Upper lobe of left lung (tissue), 6 donors: ENCODE results near the gene SRRM4. TPM values are rescaled to one million over a fixed set of nuclear protein-coding genes. Genes with fewer than 3 reads are reported as not detected.

ENCODE experiments used
- ATAC-seq, 2 donors: fragments of 200-7000 bp; cut with Tn5 transposase; one replicate each; pipeline ENCODE4 v1.9.1; 2022; ENCODE audit warnings: mild to moderate bottlenecking in 2 of 2, moderate library complexity in 2 of 2; ENCODE audit not compliant: low FRiP score in 2 of 2
- DNase-seq, 2 donors: peaks; one replicate each; pipeline ENCODE4 v3.0.0-alpha.2; 2019 to 2020
- H3K27ac ChIP-seq, 4 donors: fragments of 200-600 bp; sonication (generic); one replicate each; pipeline ENCODE4 v1.5.1; 2016 to 2019
- H3K27me3 ChIP-seq, 4 donors: fragments of 200-600 bp; sonication (generic); one replicate each; pipeline ENCODE4 v1.5.1; 2017 to 2019
- H3K36me3 ChIP-seq, 4 donors: fragments of 200-600 bp; sonication (generic); one replicate each; pipeline ENCODE4 v1.5.1; 2016 to 2019
- H3K4me1 ChIP-seq, 4 donors: fragments of 200-600 bp; sonication (generic); one replicate each; pipeline ENCODE4 v1.5.1; 2018 to 2019
- H3K4me3 ChIP-seq, 4 donors: fragments of 200-600 bp; sonication (generic); one replicate each; pipeline ENCODE4 v1.5.1; 2017 to 2019; ENCODE audit warnings: mild to moderate bottlenecking in 2 of 4, moderate library complexity in 1 of 4
- H3K9me3 ChIP-seq, 4 donors: fragments of 200-600 bp; sonication (generic); one replicate each; pipeline ENCODE4 v1.5.1; 2018 to 2019
- CTCF ChIP-seq, 6 experiments: fragments of 450-650 bp in 4 of 6; fragments of 200-600 bp in 2 of 6; sonication (generic) in 2 of 6; IDR thresholded peaks; one replicate each; pipeline ENCODE4 v1.5.1; 2016 to 2019; ENCODE audit warnings: antibody characterized with exemption in 6 of 6
- EP300 ChIP-seq, 4 donors: sonication (generic); formaldehyde crosslinking; IDR thresholded peaks; one replicate each; pipeline ENCODE4 v1.5.1; 2017; ENCODE audit warnings: antibody characterized with exemption in 4 of 4, control low read depth in 2 of 4
- POLR2A ChIP-seq, 4 donors: fragments of 450-650 bp; IDR thresholded peaks; one replicate each; pipeline ENCODE4 v1.5.1; 2016 to 2017; ENCODE audit warnings: antibody characterized with exemption in 4 of 4, mild to moderate bottlenecking in 2 of 4
- POLR2AphosphoS5 ChIP-seq, 2 donors: sonication (generic); formaldehyde crosslinking; IDR thresholded peaks; one replicate each; pipeline ENCODE4 v1.5.1; 2017; ENCODE audit warnings: antibody characterized with exemption in 2 of 2
- WGBS, 2 donors: methylation state at CpG; one replicate each; pipeline ENCODE4 v1.1.5; 2017 to 2018; 5-methylcytosine and 5-hydroxymethylcytosine counted together
- total RNA-seq, 6 donors: library from RNA; depleted of rRNA in 4 of 6; stranded (reverse); fragments of >200 nt in 4 of 6; gene quantifications; one replicate each; pipeline versions ENCODE4 v1.1.0 to v1.2.1, GENCODE V29; 2016 to 2021
- donor health status: DM: no; HTN: no; CAD: no; lungs with moderate emphysema.
- donor health status: DM: no; HTN: yes; CAD: no; lungs with severe emphysema.

SRRM4 gene
- total RNA-seq, 6 donors from 2014 or later: under 0.01 to 0.33 (median 0.11) TPM; not detected in 2

GRCh38 chr12:119072440-119072839 is 91.1 kb downstream of the SRRM4 start:
- 53 to 57% methylated on average over 4 to 6 of the region's 6 CpGs for WGBS, 2 donors
- Histone ChIP-seq H3K4me1 (no peaks in the 10 kb centered on the region), H3K27ac (no peak overlapping the region), H3K4me3 (no peak overlapping the region), H3K27me3 (no peaks in the 10 kb centered on the region), H3K9me3 (no peaks in the 10 kb centered on the region), H3K36me3 (no peaks in the 10 kb centered on the region)
- ATAC-seq (no peak), DNase-seq (no peak)
- TF ChIP-seq CTCF (IDR thresholded peaks at IDR 0.05) (no peak), EP300 (IDR thresholded peaks at IDR 0.05) (no peak), POLR2A (IDR thresholded peaks at IDR 0.05) (no peak), POLR2AphosphoS5 (IDR thresholded peaks at IDR 0.05) (no peak)

DNA sequence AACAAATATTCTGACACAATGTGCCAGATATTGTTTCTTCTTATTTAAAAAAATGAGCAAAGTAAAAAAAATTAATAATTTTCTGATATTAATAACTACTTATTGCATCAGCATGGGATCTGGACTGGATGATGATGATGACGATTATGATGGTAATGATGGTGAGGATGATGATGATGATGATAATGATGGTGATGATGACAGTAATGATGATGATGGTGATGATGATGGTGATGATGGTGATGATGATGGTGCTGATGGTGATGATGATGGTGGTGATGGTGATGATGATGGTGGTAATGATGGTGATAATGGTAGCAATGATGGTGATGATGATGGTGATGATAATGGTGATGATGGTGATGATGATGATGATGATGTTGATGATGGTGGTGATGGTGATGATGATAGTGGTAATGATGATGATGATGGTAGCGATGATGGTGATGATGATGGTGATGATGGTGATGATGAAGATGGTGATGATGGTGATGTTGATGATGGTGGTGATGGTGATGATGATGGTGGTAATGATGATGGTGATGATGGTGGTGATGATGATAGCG is 94.0 kb downstream of the SRRM4 start:
- no peak for DNase-seq
- no peaks in the 10 kb centered on the region for H3K4me1 ChIP-seq
- no peaks in the 10 kb centered on the region for H3K36me3 ChIP-seq
- no peaks in the 10 kb centered on the region for H3K27me3 ChIP-seq
- 49 to 100% methylated on average over 3 of the region's 3 CpGs for WGBS, 2 donors
- no peak for ATAC-seq
- H3K9me3 ChIP-seq: no peaks in the 10 kb centered on the region
- no peak for TF ChIP-seq POLR2A (IDR thresholded peaks at IDR 0.05)
- TF ChIP-seq POLR2AphosphoS5 (IDR thresholded peaks at IDR 0.05): no peak
- TF ChIP-seq CTCF (IDR thresholded peaks at IDR 0.05): no peak
- TF ChIP-seq EP300 (IDR thresholded peaks at IDR 0.05): no peak
- H3K27ac ChIP-seq: no peak overlapping the region
- no peak overlapping the region for H3K4me3 ChIP-seq

DNA sequence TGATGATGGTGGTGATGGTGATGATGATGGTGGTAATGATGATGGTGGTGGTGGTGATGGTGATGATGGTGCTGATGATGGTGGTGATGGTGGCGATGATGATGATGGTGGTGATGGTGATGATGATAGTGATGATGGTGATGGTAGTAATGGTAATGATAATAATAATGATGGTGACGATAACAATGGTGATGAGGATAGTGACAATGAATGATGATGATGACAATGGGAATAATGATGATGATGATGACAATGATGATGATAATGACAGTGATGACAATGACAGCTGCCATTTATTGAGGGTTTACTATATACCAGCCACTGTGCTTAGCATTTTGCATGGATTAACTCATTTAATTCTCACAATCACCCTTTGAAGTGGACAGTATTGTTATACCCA is 94.6 kb downstream of the SRRM4 start:
- 95% methylated on average over 2 of the region's 2 CpGs for WGBS, 2 donors
- TF ChIP-seq POLR2AphosphoS5 (IDR thresholded peaks at IDR 0.05) (no peak), EP300 (IDR thresholded peaks at IDR 0.05) (no peak), CTCF (IDR thresholded peaks at IDR 0.05) (no peak), POLR2A (IDR thresholded peaks at IDR 0.05) (no peak)
- Histone ChIP-seq H3K9me3 (no peaks in the 10 kb centered on the region), H3K36me3 (no peaks in the 10 kb centered on the region), H3K27me3 (no peaks in the 10 kb centered on the region), H3K4me3 (no peak overlapping the region), H3K27ac (no peak overlapping the region), H3K4me1 (no peaks in the 10 kb centered on the region)
- ATAC-seq (no peak), DNase-seq (no peak)

DNA sequence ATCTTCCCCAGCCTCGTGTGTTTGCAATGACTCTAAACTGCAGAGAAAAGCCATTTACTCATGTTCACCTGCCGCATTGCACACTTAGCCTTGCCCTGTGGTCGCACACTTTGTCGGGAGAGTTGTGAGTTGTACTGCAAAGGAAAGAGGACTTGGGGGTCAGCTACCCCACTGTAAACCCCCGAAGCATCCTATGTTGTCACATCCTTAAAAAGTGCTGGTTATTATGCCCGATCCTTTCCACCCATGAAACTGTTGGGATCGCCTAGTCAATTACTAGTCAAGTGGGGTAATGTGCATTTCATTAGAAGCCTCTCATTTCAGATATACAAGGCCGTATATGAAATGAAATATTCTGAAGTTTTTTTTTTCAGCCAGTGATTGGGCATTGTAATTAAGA is 98.2 kb downstream of the SRRM4 start:
- no peak overlapping the region for H3K27ac ChIP-seq
- DNase-seq (no peak), ATAC-seq (no peak)
- H3K36me3 ChIP-seq: no peaks in the 10 kb centered on the region
- no peaks in the 10 kb centered on the region for H3K9me3 ChIP-seq
- TF ChIP-seq CTCF (IDR thresholded peaks at IDR 0.05): no peak
- TF ChIP-seq POLR2A (IDR thresholded peaks at IDR 0.05): no peak
- no peak for TF ChIP-seq EP300 (IDR thresholded peaks at IDR 0.05)
- TF ChIP-seq POLR2AphosphoS5 (IDR thresholded peaks at IDR 0.05): no peak
- no peak overlapping the region for H3K4me3 ChIP-seq
- WGBS, 2 donors: 77 to 78% methylated on average over 8 of the region's 8 CpGs
- H3K27me3 ChIP-seq: no peaks in the 10 kb centered on the region
- H3K4me1 ChIP-seq: no peaks in the 10 kb centered on the region

- no peak for DNase-seq
- Histone ChIP-seq H3K9me3 (no peaks in the 10 kb centered on the region), H3K4me1 (no peaks in the 10 kb centered on the region), H3K4me3 (no peak overlapping the region), H3K27me3 (no peaks in the 10 kb centered on the region), H3K36me3 (no peaks in the 10 kb centered on the region), H3K27ac (no peak overlapping the region)
- ATAC-seq: no peak
- TF ChIP-seq POLR2A (IDR thresholded peaks at IDR 0.05): no peak
- 61 to 71% methylated on average over 7 of the region's 7 CpGs for WGBS, 2 donors
Measured at GRCh38 chr12:119082016-119082415, 100.7 kb downstream of the SRRM4 start.
